Omental fat pad (tissue), 4 donors: ENCODE results near the gene RIC1. TPM values are rescaled to one million over a fixed set of nuclear protein-coding genes. Genes with fewer than 3 reads are reported as not detected.
"Not testable (repeated sequence)": the region's sequence is repeated elsewhere in the genome, so short reads cannot be mapped to it uniquely, and the experiment has no call there.

Experiments
- ATAC-seq: fragments of 150-250 bp; one replicate; pipeline ENCODE4 v1.9.1; 2016; ENCODE audit warnings: mild to moderate bottlenecking, moderate library complexity; ENCODE audit not compliant: low FRiP score
- DNase-seq: peaks from one replicate; pipeline ENCODE4 v3.0.0-alpha.2; 2019; ENCODE audit warnings: low spot score
- CTCF ChIP-seq, 3 donors: fragments of 450-650 bp; IDR thresholded peaks; one replicate each; pipeline ENCODE4 v1.5.1; 2016 to 2017; ENCODE audit warnings: antibody characterized with exemption in 3 of 3, mild to moderate bottlenecking in 3 of 3, moderate library complexity in 2 of 3
- total RNA-seq, 4 donors: library from RNA; depleted of rRNA; stranded (reverse); fragments of >200 nt; gene quantifications; one replicate each; pipeline ENCODE4 v1.1.0, GENCODE V29; 2016

The RIC1 gene
- total RNA-seq, 4 donors from 2014 or later = 27.4 to 62.3 (median 36.1) TPM

DNA sequence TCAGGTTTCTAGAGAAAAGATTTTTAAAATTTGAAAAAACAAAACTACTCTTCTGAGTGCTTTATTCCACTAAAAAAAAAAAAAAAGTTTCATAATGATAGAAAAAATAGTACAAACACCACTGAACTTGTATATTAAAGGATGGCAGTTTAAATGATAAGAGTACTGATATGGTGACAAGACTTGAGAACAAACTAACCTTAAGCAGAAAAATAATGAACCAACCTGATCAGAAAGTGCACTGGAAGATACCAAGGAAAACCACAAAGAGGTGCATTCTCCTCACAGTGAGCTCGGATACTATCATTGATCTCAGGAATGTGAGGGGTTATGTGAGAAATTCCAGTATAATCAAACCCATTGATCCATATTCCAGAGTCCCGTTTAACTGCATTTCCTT, 169.7 kb downstream of the RIC1 start:
- ATAC-seq = no peak
- no peak for DNase-seq
- TF ChIP-seq CTCF (IDR thresholded peaks at IDR 0.05) = no peak

DNA sequence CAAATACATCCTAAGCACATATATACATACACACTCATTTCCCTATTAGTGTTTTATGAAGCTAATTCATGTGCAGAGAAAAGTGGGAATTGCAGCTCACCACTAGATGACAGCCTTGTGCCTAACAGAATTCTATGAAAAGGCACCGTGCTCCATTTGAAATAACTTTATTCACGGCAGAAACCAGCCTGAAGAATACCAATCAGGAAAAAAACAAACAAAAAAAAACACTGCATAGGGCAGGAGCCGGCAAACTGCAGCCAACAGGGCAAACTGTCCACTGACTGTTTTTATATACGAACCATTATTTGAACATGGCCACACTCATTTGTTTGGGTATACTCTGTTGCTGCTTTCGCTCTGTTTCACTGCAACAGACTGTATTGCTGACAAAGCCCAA, 170.4 kb downstream of the RIC1 start:
- ATAC-seq = no peak
- no peak for TF ChIP-seq CTCF (IDR thresholded peaks at IDR 0.05)
- no peak for DNase-seq

- not testable (repeated sequence) for DNase-seq, ATAC-seq
Measured at GRCh38 chr9:5800378-5800777, 171.5 kb downstream of the RIC1 start.

DNA sequence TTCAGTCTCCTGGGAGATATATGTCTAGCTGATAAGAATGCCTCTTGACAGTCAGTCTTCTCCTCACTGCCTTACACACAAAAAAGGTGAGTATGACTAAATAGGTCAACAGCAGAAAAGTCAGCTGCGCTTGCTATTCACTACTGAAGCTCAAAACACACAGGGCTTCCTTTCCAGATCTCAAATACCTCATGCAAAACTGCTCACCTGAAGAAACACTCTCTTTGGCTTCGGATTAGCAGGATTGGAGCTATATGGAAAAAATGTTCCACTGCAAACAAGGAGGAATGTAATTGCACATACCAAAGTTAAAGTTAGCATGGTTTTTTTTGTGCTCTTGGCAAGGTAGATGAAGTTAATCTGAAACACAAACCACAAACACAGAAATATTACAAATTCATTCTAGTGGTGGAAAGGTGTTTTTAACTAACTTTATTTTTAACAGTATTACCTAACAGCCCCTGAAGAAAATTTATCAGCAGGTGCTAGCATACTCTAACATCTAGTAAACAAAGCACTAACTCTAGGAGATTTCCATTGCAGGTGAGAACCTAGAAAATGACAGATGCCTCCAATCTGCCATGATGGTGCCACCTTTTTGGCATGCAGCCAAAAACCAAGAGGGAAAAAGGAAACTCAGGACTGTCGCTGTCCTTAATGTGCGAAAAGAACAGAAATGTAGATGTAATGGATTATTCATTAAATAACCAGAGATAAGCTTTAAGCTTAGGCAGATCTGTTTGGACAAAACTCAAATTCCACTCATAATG, 172.2 kb downstream of the RIC1 start:
- DNase-seq = no peak
- peak; percentile 75 for ATAC-seq

DNA sequence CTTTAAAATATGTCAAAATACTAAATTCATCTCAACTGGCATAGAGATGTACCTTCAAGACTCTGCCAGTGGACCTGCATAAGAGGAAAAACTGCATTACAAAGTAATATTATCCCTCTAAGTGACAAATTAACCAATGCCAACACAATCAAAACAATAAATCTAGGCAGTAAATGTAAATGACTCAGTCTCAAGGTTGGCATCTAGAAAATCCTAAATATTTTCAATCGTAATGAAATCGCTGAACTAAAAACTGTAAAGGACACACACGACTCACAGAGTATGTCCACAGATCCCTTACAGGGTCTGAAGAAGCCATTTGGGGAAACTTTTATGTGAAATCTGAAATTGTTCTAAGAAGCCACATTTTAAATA, 172.8 kb downstream of the RIC1 start:
- ATAC-seq = no peak
- TF ChIP-seq CTCF (IDR thresholded peaks at IDR 0.05) = no peak
- no peak for DNase-seq

More for the DNA sequence above, 172.2 kb downstream of the RIC1 start:
- no peak for TF ChIP-seq CTCF (IDR thresholded peaks at IDR 0.05)

DNA sequence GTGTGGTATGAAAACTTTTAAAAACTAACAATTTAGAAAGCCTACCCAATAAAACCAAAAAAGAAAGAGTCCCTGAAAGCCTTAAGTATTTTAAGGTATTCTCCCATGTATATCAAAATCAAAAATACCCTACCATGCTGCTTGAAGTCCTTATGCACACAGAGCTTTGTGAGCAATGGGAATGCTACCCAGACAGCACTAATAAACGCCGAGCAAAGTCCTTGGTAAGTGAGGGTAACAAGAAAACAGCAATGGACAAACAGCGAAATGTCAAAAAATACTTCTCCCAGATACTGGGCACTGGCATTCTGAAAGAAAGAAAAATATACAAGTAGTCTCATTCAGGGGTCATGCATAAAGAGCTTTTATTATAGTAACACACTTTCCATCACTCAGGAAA, 176.6 kb downstream of the RIC1 start:
- TF ChIP-seq CTCF (IDR thresholded peaks at IDR 0.05) = no peak
- DNase-seq (no peak), ATAC-seq (no peak)

GRCh38 chr9:5811751-5812150, 182.8 kb downstream of the RIC1 start:
- no peak for TF ChIP-seq CTCF (IDR thresholded peaks at IDR 0.05)
- DNase-seq (no peak), ATAC-seq (no peak)
